B cell (primary cell): ENCODE results near the gene LYPD5. TPM values are rescaled to one million over a fixed set of nuclear protein-coding genes. Genes with fewer than 3 reads are reported as not detected.

Experiments
- ATAC-seq: fragments of 200-7000 bp; cut with Tn5 transposase; one replicate; pipeline ENCODE4 v1.10.0; 2021; ENCODE audit warnings: low read depth, mild to moderate bottlenecking, moderate number of reproducible peaks, moderate library complexity
- CTCF ChIA-PET: fragments of 350-600 bp; sonication (Branson Sonifier 250); formaldehyde crosslinking; loops from one replicate; lab custom pipeline; 2021; ENCODE audit warnings: antibody characterized with exemption, inconsistent platforms; lab: Charles Lee
- POLR2A ChIA-PET: fragments of 350-600 bp; sonication (Branson Sonifier 250); formaldehyde crosslinking; loops from one replicate; lab custom pipeline; 2021; ENCODE audit warnings: antibody characterized with exemption; lab: Charles Lee
- DNase-seq: peaks from one replicate; pipeline ENCODE4 v3.0.0; 2013
- H2AFZ ChIP-seq: 2 replicates; pipeline ENCODE4 v1.6.1; 2012; ENCODE audit warnings: mild to moderate bottlenecking, low read depth, low read length; ENCODE audit not compliant: insufficient read depth, poor library complexity, severe bottlenecking
- H3K27ac ChIP-seq, 2 donors: 1 replicate in 1 of 2; 2 replicates in 1 of 2; pipeline ENCODE4 v1.5.1; 2012 to 2013; ENCODE audit warnings: low read length in 2 of 2, mild to moderate bottlenecking in 2 of 2, moderate library complexity in 1 of 2
- H3K27me3 ChIP-seq, 4 experiments: fragments of 200-600 bp in 1 of 4; sonication (generic) in 1 of 4; replicated peaks in 1 of 4; 1 replicate in 2 of 4; 2 replicates in 2 of 4; pipeline versions ENCODE4 v1.6.1 to v1.7.0; 2013 to 2016; ENCODE audit warnings: low read length in 3 of 4, mild to moderate bottlenecking in 2 of 4, mixed read lengths in 1 of 4, moderate library complexity in 1 of 4; ENCODE audit not compliant: insufficient read depth in 4 of 4, control insufficient read depth in 3 of 4; ENCODE audit errors: control extremely low read depth in 1 of 4
- H3K36me3 ChIP-seq, 2 experiments: replicated peaks in 1 of 2; 1 replicate in 1 of 2; 2 replicates in 1 of 2; pipeline versions ENCODE4 v1.6.1 to v1.7.1; 2013; ENCODE audit warnings: low read length in 1 of 2; ENCODE audit not compliant: insufficient read depth in 2 of 2, control insufficient read depth in 1 of 2; ENCODE audit errors: control extremely low read depth in 1 of 2, extremely low read depth in 1 of 2
- H3K4me1 ChIP-seq, 2 donors: fragments of 200-600 bp in 1 of 2; sonication (generic) in 1 of 2; 1 replicate in 1 of 2; 2 replicates in 1 of 2; pipeline versions ENCODE4 v1.5.1 to v1.6.1; 2013 to 2017; ENCODE audit warnings: low read length in 2 of 2; ENCODE audit not compliant: control insufficient read depth in 2 of 2, insufficient read depth in 2 of 2
- H3K4me2 ChIP-seq: replicated peaks from 2 replicates; pipeline ENCODE3; 2012; ENCODE audit warnings: mild to moderate bottlenecking, low read depth, low read length; ENCODE audit not compliant: poor library complexity, severe bottlenecking
- H3K4me3 ChIP-seq, 5 experiments: fragments of 200-600 bp in 1 of 5; sonication (generic) in 1 of 5; 1 replicate in 3 of 5; 2 replicates in 2 of 5; pipeline versions ENCODE4 v1.5.1 to v1.7.0; 2011 to 2016; ENCODE audit warnings: low read length in 4 of 5, mild to moderate bottlenecking in 4 of 5, low read depth in 2 of 5, control low read depth in 1 of 5, moderate library complexity in 1 of 5; ENCODE audit not compliant: insufficient read depth in 1 of 5; ENCODE audit errors: control extremely low read depth in 1 of 5, extremely low read depth in 1 of 5
- H3K79me2 ChIP-seq: fragments of 200-600 bp; sonication (generic); one replicate; pipeline ENCODE4 v1.6.0; 2016; ENCODE audit warnings: low read length; ENCODE audit not compliant: control insufficient read depth, insufficient read depth
- H3K9ac ChIP-seq: fragments of 200-600 bp; sonication (generic); 2 replicates; pipeline ENCODE4 v1.6.1; 2017; ENCODE audit warnings: mild to moderate bottlenecking, low read length, moderate library complexity
- H3K9me3 ChIP-seq, 3 donors: one replicate each; pipeline versions ENCODE4 v1.6.1 to v1.7.1; 2013; ENCODE audit warnings: low read length in 2 of 3; ENCODE audit not compliant: control insufficient read depth in 2 of 3, insufficient read depth in 1 of 3; ENCODE audit errors: control extremely low read depth in 1 of 3
- H4K20me1 ChIP-seq: 2 replicates; pipeline ENCODE4 v1.6.0; 2012; ENCODE audit warnings: mild to moderate bottlenecking, low read length; ENCODE audit not compliant: insufficient read depth, control insufficient read depth, poor library complexity, severe bottlenecking
- H3K27ac Mint-ChIP-seq: one replicate; pipeline ENCODE4 v1.8.0; 2021; ENCODE audit warnings: mixed read lengths
- H3K27me3 Mint-ChIP-seq: one replicate; pipeline ENCODE4 v1.8.0; 2021; ENCODE audit warnings: mixed read lengths
- H3K4me1 Mint-ChIP-seq: one replicate; pipeline ENCODE4 v1.8.0; 2021; ENCODE audit warnings: mixed read lengths
- H3K4me3 Mint-ChIP-seq: one replicate; pipeline ENCODE4 v1.8.0; 2021; ENCODE audit warnings: mixed read lengths
- H3K9me3 Mint-ChIP-seq: one replicate; pipeline ENCODE4 v1.8.0; 2022; ENCODE audit warnings: mixed read lengths; ENCODE audit not compliant: insufficient read depth
- EZH2 ChIP-seq: IDR thresholded peaks from 2 replicates; pipeline ENCODE4 v1.6.1; 2012; ENCODE audit warnings: borderline replicate concordance, low read depth, mild to moderate bottlenecking, moderate library complexity, low read length; ENCODE audit not compliant: insufficient read depth, poor library complexity, severe bottlenecking
- WGBS: methylation state at CpG from one replicate; pipeline ENCODE4 v1.1.5; 2013; ENCODE audit warnings: missing lambda C conversion rate; ENCODE audit not compliant: insufficient coverage; 5-methylcytosine and 5-hydroxymethylcytosine counted together
- intact Hi-C: fragments of 100-400 bp; cut with micrococcal nuclease; formaldehyde crosslinking; loops from one replicate; pipeline ENCODE4 v1.10.0; 2022
- polyA plus RNA-seq: library from polyadenylated mRNA; depleted of rRNA; stranded (reverse); fragments of >200 nt; gene quantifications from 2 replicates; pipeline ENCODE4 v1.2.3, GENCODE V29; 2012
- total RNA-seq, 2 donors: library from RNA; stranded (reverse); fragments of 120-200 nt in 1 of 2; gene quantifications; 1 replicate in 1 of 2; 2 replicates in 1 of 2; pipeline versions ENCODE4 v1.2.3 to v1.2.4, GENCODE V29; 2013 to 2022
- TF ChIP-seq, protein P1 (sequence below): fragments of 200-600 bp; IDR thresholded peaks from one replicate; pipeline ENCODE4 v1.8.0; 2022; ENCODE audit warnings: antibody characterized with exemption, mild to moderate bottlenecking

The LYPD5 gene
- total and polyA plus RNA-seq, 2 donors (not counting 1 experiment from before 2014, with no cell fraction given), result 0.46 TPM; not detected in 1

DNA sequence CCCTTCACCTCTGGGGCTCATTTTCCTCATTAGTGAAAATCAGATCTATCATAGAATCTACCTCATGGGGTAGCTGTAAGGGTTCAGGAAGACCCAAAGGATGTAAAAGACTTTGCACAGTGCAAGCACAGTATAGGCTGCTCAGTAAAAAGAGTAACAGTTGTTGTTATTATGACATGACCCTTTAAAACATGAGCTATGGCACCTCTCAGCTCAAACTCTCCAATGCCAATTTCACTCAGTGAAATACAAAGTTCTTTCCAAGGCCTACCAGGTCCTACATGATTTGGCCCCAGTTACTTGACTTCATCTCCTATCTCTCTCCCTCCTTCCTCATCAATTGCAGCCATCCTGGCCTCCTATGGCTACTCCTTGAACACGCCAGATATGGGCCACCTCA is 52.3 kb downstream of the LYPD5 start:
- no peak for DNase-seq
- H3K27ac Mint-ChIP-seq, result peak overlapping the region; percentile 60
- Histone ChIP-seq H3K9ac (no peak overlapping the region), H3K79me2 (peaks cover 27% of the 10 kb centered on the region), H3K4me3 (no peak overlapping the region), H3K4me2 (no peak overlapping the region), H3K9me3 (no peaks in the 10 kb centered on the region), H3K27me3 (no peaks in the 10 kb centered on the region), H4K20me1 (no peaks in the 10 kb centered on the region), H3K4me1 (peaks cover 30 to 51% of the 10 kb centered on the region in 2 donors), H3K27ac (peak overlapping the region in 1 of 2 donors; percentile 13), H3K36me3 (peaks cover 0 to 64% of the 10 kb centered on the region in 2 experiments), H2AFZ (no peak overlapping the region)
- no peak for ATAC-seq
- no peaks in the 10 kb centered on the region for H3K9me3 Mint-ChIP-seq
- ChIA-PET POLR2A (interaction anchor here (6.7 kb wide), 1 partner anchor 31 kb away, joined by 89 read pairs; the partner anchor contains the start of gene KCNN4), CTCF (interaction anchor here (0.7 to 10.4 kb wide), 4 partner anchors 10 to 37 kb away, joined by 3 to 237 read pairs (median 6); partner anchors contain the start of gene KCNN4)
- TF ChIP-seq, protein P1, sequence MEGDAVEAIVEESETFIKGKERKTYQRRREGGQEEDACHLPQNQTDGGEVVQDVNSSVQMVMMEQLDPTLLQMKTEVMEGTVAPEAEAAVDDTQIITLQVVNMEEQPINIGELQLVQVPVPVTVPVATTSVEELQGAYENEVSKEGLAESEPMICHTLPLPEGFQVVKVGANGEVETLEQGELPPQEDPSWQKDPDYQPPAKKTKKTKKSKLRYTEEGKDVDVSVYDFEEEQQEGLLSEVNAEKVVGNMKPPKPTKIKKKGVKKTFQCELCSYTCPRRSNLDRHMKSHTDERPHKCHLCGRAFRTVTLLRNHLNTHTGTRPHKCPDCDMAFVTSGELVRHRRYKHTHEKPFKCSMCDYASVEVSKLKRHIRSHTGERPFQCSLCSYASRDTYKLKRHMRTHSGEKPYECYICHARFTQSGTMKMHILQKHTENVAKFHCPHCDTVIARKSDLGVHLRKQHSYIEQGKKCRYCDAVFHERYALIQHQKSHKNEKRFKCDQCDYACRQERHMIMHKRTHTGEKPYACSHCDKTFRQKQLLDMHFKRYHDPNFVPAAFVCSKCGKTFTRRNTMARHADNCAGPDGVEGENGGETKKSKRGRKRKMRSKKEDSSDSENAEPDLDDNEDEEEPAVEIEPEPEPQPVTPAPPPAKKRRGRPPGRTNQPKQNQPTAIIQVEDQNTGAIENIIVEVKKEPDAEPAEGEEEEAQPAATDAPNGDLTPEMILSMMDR, result no peak
- TF ChIP-seq EZH2, result no peak
- H3K4me3 Mint-ChIP-seq, result no peak overlapping the region
- intact Hi-C loops, result loop anchor here (10.0 kb wide), 1 partner anchor 185 kb away; the partner anchor contains the start of gene ZNF45
- no peaks in the 10 kb centered on the region for H3K27me3 Mint-ChIP-seq
- WGBS, result 100% methylated on average over 1 of the region's 1 CpG
- H3K4me1 Mint-ChIP-seq, result peaks cover 61% of the 10 kb centered on the region

DNA sequence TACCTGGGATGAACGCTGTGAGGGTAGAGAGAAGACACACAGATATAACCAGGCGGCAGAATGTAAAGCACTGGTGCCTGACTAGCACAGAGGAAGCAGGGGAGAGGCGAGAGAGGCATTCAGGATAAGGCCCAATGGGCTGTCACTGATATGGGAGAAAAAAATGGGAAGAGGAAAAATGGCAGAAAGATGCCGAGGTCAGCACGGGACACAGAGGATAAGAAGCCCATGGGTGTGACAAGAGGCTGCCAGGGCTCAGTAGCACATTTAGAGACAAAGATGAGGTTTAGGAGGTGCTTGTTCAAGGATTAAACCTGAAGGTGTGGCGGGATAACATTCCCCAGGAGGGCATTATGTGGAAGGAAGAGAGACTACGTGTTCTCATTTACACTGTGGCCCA is 53.1 kb downstream of the LYPD5 start:
- no peaks in the 10 kb centered on the region for H4K20me1 ChIP-seq
- no peaks in the 10 kb centered on the region for H3K9me3 Mint-ChIP-seq
- ATAC-seq, result no peak
- intact Hi-C loops, result no loop called here
- H3K79me2 ChIP-seq, result peaks cover 28% of the 10 kb centered on the region
- peak overlapping the region; percentile 23 to 61 for H3K27ac ChIP-seq
- no peak overlapping the region for H3K9ac ChIP-seq
- no peaks in the 10 kb centered on the region for H3K27me3 Mint-ChIP-seq
- no peak overlapping the region for H3K4me3 ChIP-seq
- no peaks in the 10 kb centered on the region for H3K9me3 ChIP-seq
- no peak overlapping the region for H2AFZ ChIP-seq
- H3K4me1 ChIP-seq, result peaks cover 33 to 55% of the 10 kb centered on the region in 2 donors
- ChIA-PET CTCF (interaction anchor here (1.5 to 10.4 kb wide), 2 partner anchors 17 to 31 kb away, joined by 8 to 237 read pairs; partner anchors contain the start of gene KCNN4), POLR2A (no interaction called here)
- no peak for DNase-seq
- TF ChIP-seq, protein P1, result no peak
- no peak for TF ChIP-seq EZH2
- peak overlapping the region; percentile 13 for H3K4me2 ChIP-seq
- H3K4me1 Mint-ChIP-seq, result peaks cover 58% of the 10 kb centered on the region
- no peak overlapping the region for H3K4me3 Mint-ChIP-seq
- WGBS, result 94% methylated on average over 4 of the region's 7 CpGs
- H3K36me3 ChIP-seq, result peaks cover 0 to 71% of the 10 kb centered on the region in 2 experiments
- H3K27ac Mint-ChIP-seq, result peak overlapping the region; percentile 80
- no peaks in the 10 kb centered on the region for H3K27me3 ChIP-seq
